ENCODE results near the gene ERC2.

Gene ERC2

DNA sequence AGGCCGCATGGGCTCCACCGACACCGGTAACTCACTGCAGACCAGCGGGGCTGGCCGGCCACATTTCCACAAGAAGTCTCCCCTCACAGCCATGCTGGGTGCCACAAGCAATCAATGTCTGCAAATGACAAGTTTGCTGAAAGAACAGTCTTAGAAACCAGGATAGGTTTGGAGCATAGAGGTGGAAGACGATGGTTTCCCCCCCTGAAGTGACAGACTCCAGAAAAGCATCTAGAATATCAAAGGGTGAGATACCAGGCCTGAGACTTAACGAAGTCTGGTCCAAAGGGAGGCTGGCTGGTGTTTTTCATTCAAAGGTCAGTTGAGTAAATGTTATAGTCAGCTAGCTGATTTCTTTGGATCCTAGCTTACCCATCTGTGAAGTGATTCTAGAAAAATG, 931.1 kb downstream of the ERC2 start:
- Histone ChIP-seq H4K20me1 (ENCODE audit: insufficient read depth, low read length) (no peaks in the 10 kb centered on the region), H3K4me3 (ENCODE audit: low read depth, low read length, poor library complexity, severe bottlenecking) (no peak overlapping the region), H3K4me1 (ENCODE audit: insufficient read depth, low read length, severe bottlenecking) (no peaks in the 10 kb centered on the region), H3K9me3 (ENCODE audit: low read length) (no peaks in the 10 kb centered on the region), H3K27ac (ENCODE audit: low read depth, low read length, poor library complexity, severe bottlenecking) (no peak overlapping the region), H3K9ac (ENCODE audit: low read length) (no peak overlapping the region), H3K27me3 (ENCODE audit: insufficient read depth, low read length) (no peaks in the 10 kb centered on the region), H3K4me2 (ENCODE audit: low read length) (no peak overlapping the region), H3K9me2 (ENCODE audit: low read depth, low read length) (no peaks in the 10 kb centered on the region), H3K79me2 (ENCODE audit: insufficient read depth, low read length) (no peaks in the 10 kb centered on the region), H2AFZ (ENCODE audit: low read length) (no peak overlapping the region), H3K36me3 (ENCODE audit: insufficient read depth, low read length) (no peaks in the 10 kb centered on the region), H3F3A (ENCODE audit: insufficient read depth, low read length) (no peaks in the 10 kb centered on the region)
- TF ChIP-seq EZH2 (IDR thresholded peaks at IDR 0.05; ENCODE audit: borderline replicate concordance, low read length) = no peak
- TF ChIP-seq, protein P1, sequence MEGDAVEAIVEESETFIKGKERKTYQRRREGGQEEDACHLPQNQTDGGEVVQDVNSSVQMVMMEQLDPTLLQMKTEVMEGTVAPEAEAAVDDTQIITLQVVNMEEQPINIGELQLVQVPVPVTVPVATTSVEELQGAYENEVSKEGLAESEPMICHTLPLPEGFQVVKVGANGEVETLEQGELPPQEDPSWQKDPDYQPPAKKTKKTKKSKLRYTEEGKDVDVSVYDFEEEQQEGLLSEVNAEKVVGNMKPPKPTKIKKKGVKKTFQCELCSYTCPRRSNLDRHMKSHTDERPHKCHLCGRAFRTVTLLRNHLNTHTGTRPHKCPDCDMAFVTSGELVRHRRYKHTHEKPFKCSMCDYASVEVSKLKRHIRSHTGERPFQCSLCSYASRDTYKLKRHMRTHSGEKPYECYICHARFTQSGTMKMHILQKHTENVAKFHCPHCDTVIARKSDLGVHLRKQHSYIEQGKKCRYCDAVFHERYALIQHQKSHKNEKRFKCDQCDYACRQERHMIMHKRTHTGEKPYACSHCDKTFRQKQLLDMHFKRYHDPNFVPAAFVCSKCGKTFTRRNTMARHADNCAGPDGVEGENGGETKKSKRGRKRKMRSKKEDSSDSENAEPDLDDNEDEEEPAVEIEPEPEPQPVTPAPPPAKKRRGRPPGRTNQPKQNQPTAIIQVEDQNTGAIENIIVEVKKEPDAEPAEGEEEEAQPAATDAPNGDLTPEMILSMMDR (IDR thresholded peaks at IDR 0.05; ENCODE audit: low read length) = no peak

DNA sequence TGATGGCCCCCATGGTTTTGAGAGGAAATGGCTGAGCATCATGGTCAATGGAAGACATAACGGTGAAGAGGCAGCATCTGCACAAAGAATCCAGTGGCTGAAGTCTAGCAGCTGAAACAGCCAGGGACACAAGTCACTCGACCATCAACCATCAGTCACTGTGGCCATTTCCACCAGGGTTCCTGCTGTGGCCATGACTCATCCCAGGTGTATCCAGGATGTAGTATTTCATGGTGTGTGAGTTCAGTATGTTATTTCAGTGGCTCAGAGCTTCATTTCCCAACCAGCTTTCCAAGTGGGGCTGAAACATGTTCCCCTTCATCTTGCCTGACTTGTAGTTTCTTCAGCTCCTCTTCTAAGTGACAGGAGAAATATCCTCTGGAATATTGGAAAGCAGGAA, 933.4 kb downstream of the ERC2 start:
- TF ChIP-seq, protein P1 (IDR thresholded peaks at IDR 0.05; ENCODE audit: low read length) = no peak
- TF ChIP-seq EZH2 (IDR thresholded peaks at IDR 0.05; ENCODE audit: borderline replicate concordance, low read length) = no peak
- Histone ChIP-seq H3K4me1 (ENCODE audit: insufficient read depth, low read length, severe bottlenecking) (no peaks in the 10 kb centered on the region), H3K79me2 (ENCODE audit: insufficient read depth, low read length) (no peaks in the 10 kb centered on the region), H2AFZ (ENCODE audit: low read length) (no peak overlapping the region), H3K27ac (ENCODE audit: low read depth, low read length, poor library complexity, severe bottlenecking) (no peak overlapping the region), H3K4me2 (ENCODE audit: low read length) (no peak overlapping the region), H3K4me3 (ENCODE audit: low read depth, low read length, poor library complexity, severe bottlenecking) (no peak overlapping the region), H3K9me3 (ENCODE audit: low read length) (no peaks in the 10 kb centered on the region), H3K36me3 (ENCODE audit: insufficient read depth, low read length) (no peaks in the 10 kb centered on the region), H3F3A (ENCODE audit: insufficient read depth, low read length) (no peaks in the 10 kb centered on the region), H4K20me1 (ENCODE audit: insufficient read depth, low read length) (no peaks in the 10 kb centered on the region), H3K27me3 (ENCODE audit: insufficient read depth, low read length) (no peaks in the 10 kb centered on the region), H3K9ac (ENCODE audit: low read length) (no peak overlapping the region), H3K9me2 (ENCODE audit: low read depth, low read length) (no peaks in the 10 kb centered on the region)

DNA sequence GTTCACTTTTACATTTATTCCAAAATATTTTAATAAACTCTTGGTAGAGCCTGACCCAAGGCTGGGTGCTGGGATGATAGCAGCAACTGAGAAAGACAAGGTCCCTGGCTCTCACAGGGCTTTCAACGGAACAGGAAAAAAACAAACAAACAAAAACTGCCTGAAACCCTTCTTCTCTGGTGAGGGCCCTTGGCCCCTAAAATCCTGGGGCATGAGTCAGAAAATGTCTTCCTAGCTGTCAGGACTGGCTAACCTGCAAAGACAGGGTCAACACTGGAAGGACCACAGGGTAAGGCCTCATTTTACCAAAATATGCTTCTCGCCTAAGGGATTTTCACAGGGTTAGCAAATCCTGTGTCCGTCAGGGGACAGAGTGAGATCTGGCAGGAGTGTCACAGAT, 935.5 kb downstream of the ERC2 start:
- Histone ChIP-seq H3K79me2 (ENCODE audit: insufficient read depth, low read length) (no peaks in the 10 kb centered on the region), H3K27me3 (ENCODE audit: insufficient read depth, low read length) (no peaks in the 10 kb centered on the region), H3K4me2 (ENCODE audit: low read length) (no peak overlapping the region), H3K9me2 (ENCODE audit: low read depth, low read length) (no peaks in the 10 kb centered on the region), H3F3A (ENCODE audit: insufficient read depth, low read length) (no peaks in the 10 kb centered on the region), H3K9ac (ENCODE audit: low read length) (no peak overlapping the region), H4K20me1 (ENCODE audit: insufficient read depth, low read length) (no peaks in the 10 kb centered on the region), H3K9me3 (ENCODE audit: low read length) (no peaks in the 10 kb centered on the region), H3K36me3 (ENCODE audit: insufficient read depth, low read length) (no peaks in the 10 kb centered on the region), H3K4me3 (ENCODE audit: low read depth, low read length, poor library complexity, severe bottlenecking) (no peak overlapping the region), H2AFZ (ENCODE audit: low read length) (no peak overlapping the region), H3K27ac (ENCODE audit: low read depth, low read length, poor library complexity, severe bottlenecking) (no peak overlapping the region), H3K4me1 (ENCODE audit: insufficient read depth, low read length, severe bottlenecking) (no peaks in the 10 kb centered on the region)
- TF ChIP-seq EZH2 (IDR thresholded peaks at IDR 0.05; ENCODE audit: borderline replicate concordance, low read length) = no peak
- TF ChIP-seq, protein P1 (IDR thresholded peaks at IDR 0.05; ENCODE audit: low read length) = no peak
